LNCaP clone FGC (cell line): Measurements from ENCODE around the gene CD164L2.
"Not testable (repeated sequence)": the region's sequence is repeated elsewhere in the genome, so short reads cannot be mapped to it uniquely, and the experiment has no call there.

ENCODE experiments used
- DNase-seq: peaks from one replicate; pipeline ENCODE4 v3.0.0-alpha.2; 2011; ENCODE audit warnings: low read depth
- H3K4me3 ChIP-seq: 2 replicates; pipeline ENCODE4 v1.5.1; 2011; ENCODE audit warnings: mild to moderate bottlenecking, low read depth, low read length, control low read depth
- CTCF ChIP-seq: IDR thresholded peaks from 2 replicates; pipeline ENCODE4 v1.5.1; 2012; ENCODE audit warnings: mild to moderate bottlenecking; ENCODE audit not compliant: control insufficient read depth, insufficient read depth; ENCODE audit errors: extremely low read depth

Gene CD164L2

GRCh38 chr1:27412502-27412901 is 29.4 kb upstream of the CD164L2 start:
- no peak overlapping the region for H3K4me3 ChIP-seq
- TF ChIP-seq CTCF: no peak
- DNase-seq: no peak

GRCh38 chr1:27410709-27411108 is 27.6 kb upstream of the CD164L2 start:
- TF ChIP-seq CTCF: no peak
- no peak for DNase-seq
- H3K4me3 ChIP-seq: no peak overlapping the region

- no peak overlapping the region for H3K4me3 ChIP-seq
- no peak for DNase-seq
- TF ChIP-seq CTCF: no peak
Observed at GRCh38 chr1:27409669-27410068, 26.5 kb upstream of the CD164L2 start.

- no peak for TF ChIP-seq CTCF
- H3K4me3 ChIP-seq: no peak overlapping the region
- DNase-seq: no peak
Observed at GRCh38 chr1:27408151-27408550, 25.0 kb upstream of the CD164L2 start.

GRCh38 chr1:27406791-27407190 is 23.7 kb upstream of the CD164L2 start:
- not testable (repeated sequence) for DNase-seq, H3K4me3 ChIP-seq

GRCh38 chr1:27406362-27406680 is 23.2 kb upstream of the CD164L2 start:
- H3K4me3 ChIP-seq: no peak overlapping the region
- DNase-seq: no peak
- TF ChIP-seq CTCF: no peak

GRCh38 chr1:27405598-27406361 is 22.6 kb upstream of the CD164L2 start:
- H3K4me3 ChIP-seq, DNase-seq: not testable (repeated sequence)

GRCh38 chr1:27405074-27405473 is 21.9 kb upstream of the CD164L2 start:
- no peak overlapping the region for H3K4me3 ChIP-seq
- no peak for DNase-seq
- TF ChIP-seq CTCF: no peak
